Epithelial cell of esophagus (primary cell): ENCODE results near the gene CST7.

Experiments used
- DNase-seq: peaks from one replicate; pipeline ENCODE4 v3.0.0; 2010; ENCODE audit warnings: low read depth
- H3K4me3 ChIP-seq: 2 replicates; pipeline ENCODE4 v1.5.1; 2011; ENCODE audit warnings: mild to moderate bottlenecking, low read length, control low read depth
- TF ChIP-seq, protein P1 (sequence below): IDR thresholded peaks from 2 replicates; pipeline ENCODE4 v1.5.1; 2011; ENCODE audit warnings: low read depth, mild to moderate bottlenecking, low read length, control low read depth, inconsistent platforms; ENCODE audit not compliant: insufficient read depth; ENCODE audit errors: missing control alignments

CST7 gene

DNA sequence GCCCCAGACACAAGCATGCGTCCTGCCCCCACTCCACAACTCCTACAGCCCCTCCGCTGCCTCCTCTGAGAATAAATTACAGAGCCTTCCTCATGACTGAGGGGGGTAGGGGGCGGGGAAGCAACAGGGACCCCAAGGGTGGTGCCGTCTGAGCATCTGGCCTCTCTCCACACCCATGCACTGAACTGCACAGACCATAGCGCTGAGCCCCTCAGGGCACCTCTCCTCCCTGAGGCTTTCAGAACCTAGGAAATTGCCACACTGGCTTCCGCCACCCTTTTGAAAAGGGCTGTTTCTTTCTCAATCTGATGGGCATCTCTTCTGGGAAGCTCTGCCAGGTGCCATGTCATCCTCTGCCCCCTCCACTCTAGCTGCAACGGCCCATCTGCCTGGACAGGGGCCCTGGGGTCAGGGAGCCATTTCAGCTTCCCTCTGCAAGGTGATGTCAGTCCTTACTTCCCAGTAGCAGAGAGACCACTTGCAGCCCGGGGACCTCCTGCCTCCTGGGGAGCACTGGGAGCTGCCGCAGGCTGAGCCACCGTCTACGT is 2.5 kb downstream of the CST7 start:
- no peak overlapping the region for H3K4me3 ChIP-seq
- no peak for DNase-seq
- TF ChIP-seq, protein P1, sequence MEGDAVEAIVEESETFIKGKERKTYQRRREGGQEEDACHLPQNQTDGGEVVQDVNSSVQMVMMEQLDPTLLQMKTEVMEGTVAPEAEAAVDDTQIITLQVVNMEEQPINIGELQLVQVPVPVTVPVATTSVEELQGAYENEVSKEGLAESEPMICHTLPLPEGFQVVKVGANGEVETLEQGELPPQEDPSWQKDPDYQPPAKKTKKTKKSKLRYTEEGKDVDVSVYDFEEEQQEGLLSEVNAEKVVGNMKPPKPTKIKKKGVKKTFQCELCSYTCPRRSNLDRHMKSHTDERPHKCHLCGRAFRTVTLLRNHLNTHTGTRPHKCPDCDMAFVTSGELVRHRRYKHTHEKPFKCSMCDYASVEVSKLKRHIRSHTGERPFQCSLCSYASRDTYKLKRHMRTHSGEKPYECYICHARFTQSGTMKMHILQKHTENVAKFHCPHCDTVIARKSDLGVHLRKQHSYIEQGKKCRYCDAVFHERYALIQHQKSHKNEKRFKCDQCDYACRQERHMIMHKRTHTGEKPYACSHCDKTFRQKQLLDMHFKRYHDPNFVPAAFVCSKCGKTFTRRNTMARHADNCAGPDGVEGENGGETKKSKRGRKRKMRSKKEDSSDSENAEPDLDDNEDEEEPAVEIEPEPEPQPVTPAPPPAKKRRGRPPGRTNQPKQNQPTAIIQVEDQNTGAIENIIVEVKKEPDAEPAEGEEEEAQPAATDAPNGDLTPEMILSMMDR: no peak

DNA sequence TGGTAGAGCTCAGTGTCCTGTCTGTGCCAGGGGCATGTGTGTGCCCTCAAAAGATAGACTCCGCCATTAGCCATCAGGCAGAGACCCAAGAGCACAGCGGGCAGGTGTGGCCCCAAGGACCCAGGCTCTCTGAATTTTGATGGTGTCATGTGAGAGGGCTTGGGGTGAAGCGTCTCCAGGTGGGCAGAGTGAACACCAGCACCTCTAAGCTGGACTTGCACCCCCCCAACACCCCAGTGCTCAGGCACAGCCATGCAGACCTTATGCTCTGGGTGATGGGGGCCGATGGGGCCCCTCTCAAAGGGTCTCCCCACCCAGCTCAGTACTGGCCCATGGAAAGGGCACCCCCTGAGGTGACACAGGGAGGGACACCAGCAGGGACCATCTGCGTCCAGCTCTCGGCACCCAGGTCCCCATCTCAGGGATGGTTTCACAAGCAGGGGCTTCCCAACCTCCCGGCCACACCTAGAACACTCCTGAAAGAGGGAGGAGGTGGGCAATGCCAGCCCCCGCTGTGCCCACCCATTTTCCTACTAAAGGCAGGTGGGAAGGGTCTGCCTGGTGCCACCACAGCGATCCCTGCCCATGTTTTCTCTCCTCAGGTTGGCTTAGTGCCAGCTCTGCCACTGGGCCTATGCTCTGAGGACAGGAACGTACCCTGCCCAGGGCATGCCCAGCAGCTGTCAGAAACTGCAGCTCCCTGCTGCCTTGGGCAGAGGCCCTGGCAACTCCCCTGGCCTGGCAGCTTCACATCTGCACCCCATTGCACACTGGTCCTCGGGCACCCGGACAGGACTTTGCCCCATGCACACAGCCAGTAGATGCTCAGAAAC is 3.5 kb downstream of the CST7 start:
- H3K4me3 ChIP-seq: no peak overlapping the region
- TF ChIP-seq, protein P1: no peak
- DNase-seq: no peak

DNA sequence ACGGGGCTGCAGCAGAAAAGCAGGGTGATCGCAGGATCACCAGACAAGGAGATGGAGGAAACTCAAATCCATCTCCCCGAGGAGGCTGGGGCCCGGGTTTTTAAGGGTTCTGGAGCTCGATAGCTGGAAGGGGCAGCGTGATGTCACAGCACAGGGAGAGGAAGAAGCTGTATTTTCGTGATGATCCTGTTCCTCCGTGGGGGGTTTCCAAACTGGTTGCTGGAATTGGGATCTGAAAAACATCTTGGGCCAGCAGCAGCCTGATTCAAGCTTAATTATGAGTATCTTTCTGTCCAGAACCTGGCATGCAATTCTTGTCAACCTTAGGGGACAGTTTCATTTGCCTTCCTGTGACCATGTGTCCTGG is 4.1 kb downstream of the CST7 start:
- DNase-seq: no peak
- no peak overlapping the region for H3K4me3 ChIP-seq
- TF ChIP-seq, protein P1: no peak

DNA sequence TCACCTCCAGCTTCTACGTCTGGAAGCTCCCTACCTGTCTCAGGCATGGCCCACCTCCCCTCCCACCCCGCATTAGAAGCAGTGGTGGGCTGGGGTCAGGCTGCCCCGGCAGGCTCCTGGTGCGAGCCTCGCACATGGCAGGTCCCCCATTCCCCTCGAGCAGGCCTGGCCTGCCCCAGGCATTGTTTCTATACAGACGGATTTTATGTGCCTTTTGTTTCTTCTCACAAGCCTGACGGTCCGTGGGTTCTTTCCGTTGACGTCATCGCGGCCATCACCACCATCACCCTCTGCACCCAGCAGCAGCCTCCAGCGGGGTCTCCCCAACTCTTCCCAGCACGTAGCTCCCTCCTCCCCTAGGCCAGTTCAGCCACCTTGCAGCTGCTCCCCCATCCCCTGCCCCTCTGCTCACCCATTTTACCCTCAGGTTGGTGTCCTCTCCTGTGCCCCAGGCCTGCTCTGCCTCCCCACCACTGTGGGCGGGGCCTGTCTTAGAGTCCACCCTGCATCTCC is 4.6 kb downstream of the CST7 start:
- DNase-seq: no peak
- H3K4me3 ChIP-seq: no peak overlapping the region
- TF ChIP-seq, protein P1: no peak

DNA sequence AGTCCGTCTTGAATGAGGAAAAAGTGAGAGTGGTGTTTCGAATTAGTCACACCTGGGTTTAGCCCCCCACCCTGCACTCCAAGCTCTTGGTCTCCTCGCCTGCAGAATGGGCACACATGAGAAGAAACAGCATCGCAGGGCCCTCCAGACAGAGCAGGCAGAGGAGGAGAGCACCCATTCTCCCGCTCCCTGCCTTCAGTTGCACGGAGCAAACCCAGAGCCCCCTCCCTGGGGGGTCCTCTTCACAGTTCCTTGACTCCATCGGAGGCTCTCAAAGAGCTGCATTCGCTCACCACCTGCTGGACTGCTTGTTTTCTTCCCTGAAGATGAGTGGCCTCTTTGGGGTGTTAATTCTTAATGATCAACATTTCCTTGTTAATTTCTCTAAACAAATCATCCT is 5.1 kb downstream of the CST7 start:
- no peak overlapping the region for H3K4me3 ChIP-seq
- no peak for DNase-seq
- TF ChIP-seq, protein P1: no peak

DNA sequence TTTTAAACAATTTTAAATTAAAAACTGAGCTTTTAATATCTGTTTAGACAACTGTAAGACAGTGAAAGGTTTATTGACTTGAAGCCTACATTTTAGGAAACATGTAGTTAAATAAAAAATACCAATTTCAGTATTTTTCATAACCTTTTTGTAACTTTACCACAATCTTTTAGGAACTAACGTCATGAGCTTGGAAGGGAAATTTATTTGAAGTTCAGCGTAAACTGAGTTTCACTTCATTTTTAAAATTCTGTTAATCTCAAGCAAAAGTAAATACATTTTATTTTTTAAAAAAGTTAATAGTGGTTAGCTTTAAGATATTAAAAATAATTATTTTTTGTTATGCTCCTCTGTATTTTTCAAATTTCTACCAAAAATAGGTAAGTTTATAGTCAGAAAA is 5.5 kb downstream of the CST7 start:
- no peak for DNase-seq
- TF ChIP-seq, protein P1: no peak
- no peak overlapping the region for H3K4me3 ChIP-seq

DNA sequence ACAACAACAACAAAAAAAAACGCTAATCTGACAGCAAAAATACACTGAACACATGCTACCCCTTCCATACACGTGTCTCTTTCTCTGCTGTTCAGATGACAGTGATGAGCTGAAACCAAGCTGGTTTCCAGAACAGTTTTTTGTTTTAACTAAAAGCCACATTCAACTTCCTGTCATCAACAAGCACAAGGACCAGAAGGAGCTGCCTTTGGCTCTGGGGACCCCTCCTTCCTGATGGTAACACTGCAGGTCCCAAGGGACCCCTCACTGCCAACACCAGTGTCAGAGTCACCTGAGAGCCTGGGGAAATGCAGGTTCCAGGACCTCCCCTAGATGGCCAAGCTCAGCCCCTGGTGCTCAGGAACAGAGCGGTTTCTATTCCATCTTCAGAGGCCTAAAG is 6.0 kb downstream of the CST7 start:
- TF ChIP-seq, protein P1: no peak
- no peak overlapping the region for H3K4me3 ChIP-seq
- DNase-seq: no peak
